ENCODE results near the gene TRMT61A.

TRMT61A gene

GRCh38 chr14:103547455-103547940, 18.5 kb downstream of the TRMT61A start:
- TF ChIP-seq EZH2phosphoT487 (conservative IDR thresholded peaks at IDR 0.05; ENCODE audit: low read length): no peak
- no peak for TF ChIP-seq CTCF (IDR thresholded peaks at IDR 0.05; ENCODE audit: insufficient read depth, low read length, poor library complexity, severe bottlenecking)
- no peak overlapping the region for H2AFZ ChIP-seq (ENCODE audit: low read depth, low read length, severe bottlenecking)
- H3K27me3 ChIP-seq (ENCODE audit: low read length): no peaks in the 10 kb centered on the region
- no peak overlapping the region for H3K4me3 ChIP-seq (ENCODE audit: insufficient read depth, low read length, poor library complexity, severe bottlenecking)
- H3K9me3 ChIP-seq (ENCODE audit: insufficient read depth, low read length): no peaks in the 10 kb centered on the region
- H3K79me2 ChIP-seq (ENCODE audit: insufficient read depth, low read length): no peaks in the 10 kb centered on the region
- H4K20me1 ChIP-seq (ENCODE audit: low read depth, low read length): no peaks in the 10 kb centered on the region
- H3K36me3 ChIP-seq (ENCODE audit: low read length): no peaks in the 10 kb centered on the region
- no peak overlapping the region for H3K4me2 ChIP-seq (ENCODE audit: low read depth, low read length, poor library complexity, severe bottlenecking)
- no peaks in the 10 kb centered on the region for H3K9me2 ChIP-seq (replicated peaks; ENCODE audit: insufficient read depth, low read length)
- H3F3A ChIP-seq (ENCODE audit: insufficient read depth): no peaks in the 10 kb centered on the region
- H3K27ac ChIP-seq (ENCODE audit: low read depth, low read length): no peak overlapping the region
- H3K9ac ChIP-seq (ENCODE audit: low read length): no peak overlapping the region

- H3K27ac ChIP-seq (ENCODE audit: low read depth, low read length): no peak overlapping the region
- no peak overlapping the region for H3K4me2 ChIP-seq (ENCODE audit: low read depth, low read length, poor library complexity, severe bottlenecking)
- TF ChIP-seq CTCF (IDR thresholded peaks at IDR 0.05; ENCODE audit: insufficient read depth, low read length, poor library complexity, severe bottlenecking) (no peak), EZH2phosphoT487 (conservative IDR thresholded peaks at IDR 0.05; ENCODE audit: low read length) (no peak)
- H2AFZ ChIP-seq (ENCODE audit: low read depth, low read length, severe bottlenecking): no peak overlapping the region
- H3K79me2 ChIP-seq (ENCODE audit: insufficient read depth, low read length): no peaks in the 10 kb centered on the region
- no peak overlapping the region for H3K9ac ChIP-seq (ENCODE audit: low read length)
- no peaks in the 10 kb centered on the region for H3K9me3 ChIP-seq (ENCODE audit: insufficient read depth, low read length)
- H3K4me3 ChIP-seq (ENCODE audit: insufficient read depth, low read length, poor library complexity, severe bottlenecking): no peak overlapping the region
- no peaks in the 10 kb centered on the region for H3K36me3 ChIP-seq (ENCODE audit: low read length)
- no peaks in the 10 kb centered on the region for H3K27me3 ChIP-seq (ENCODE audit: low read length)
- H4K20me1 ChIP-seq (ENCODE audit: low read depth, low read length): no peaks in the 10 kb centered on the region
- no peaks in the 10 kb centered on the region for H3K9me2 ChIP-seq (replicated peaks; ENCODE audit: insufficient read depth, low read length)
- no peaks in the 10 kb centered on the region for H3F3A ChIP-seq (ENCODE audit: insufficient read depth)
Observed at GRCh38 chr14:103547941-103548462, 19.0 kb downstream of the TRMT61A start.

GRCh38 chr14:103548463-103549351, 19.7 kb downstream of the TRMT61A start:
- no peaks in the 10 kb centered on the region for H3K27me3 ChIP-seq (ENCODE audit: low read length)
- no peak overlapping the region for H3K4me2 ChIP-seq (ENCODE audit: low read depth, low read length, poor library complexity, severe bottlenecking)
- H3K36me3 ChIP-seq (ENCODE audit: low read length): no peaks in the 10 kb centered on the region
- no peak overlapping the region for H3K4me3 ChIP-seq (ENCODE audit: insufficient read depth, low read length, poor library complexity, severe bottlenecking)
- no peak overlapping the region for H2AFZ ChIP-seq (ENCODE audit: low read depth, low read length, severe bottlenecking)
- no peak for TF ChIP-seq CTCF (IDR thresholded peaks at IDR 0.05; ENCODE audit: insufficient read depth, low read length, poor library complexity, severe bottlenecking)
- no peak for TF ChIP-seq EZH2phosphoT487 (conservative IDR thresholded peaks at IDR 0.05; ENCODE audit: low read length)
- H3K79me2 ChIP-seq (ENCODE audit: insufficient read depth, low read length): no peaks in the 10 kb centered on the region
- no peak overlapping the region for H3K9ac ChIP-seq (ENCODE audit: low read length)
- no peaks in the 10 kb centered on the region for H4K20me1 ChIP-seq (ENCODE audit: low read depth, low read length)
- H3K27ac ChIP-seq (ENCODE audit: low read depth, low read length): no peak overlapping the region
- H3F3A ChIP-seq (ENCODE audit: insufficient read depth): no peaks in the 10 kb centered on the region
- H3K9me2 ChIP-seq (replicated peaks; ENCODE audit: insufficient read depth, low read length): no peaks in the 10 kb centered on the region
- H3K9me3 ChIP-seq (ENCODE audit: insufficient read depth, low read length): no peaks in the 10 kb centered on the region

All from SU-DHL-6 (cell line).